Mesothelial cell of epicardium (in vitro differentiated cells): ENCODE results near the gene GRAP2. TPM values are rescaled to one million over a fixed set of nuclear protein-coding genes. Genes with fewer than 3 reads are reported as not detected.

Experiments
- DNase-seq, 2 experiments: peaks; one replicate each; pipeline ENCODE4 v3.0.0; 2021; ENCODE audit warnings: low spot score in 2 of 2; ENCODE audit not compliant: unreplicated experiment in 2 of 2
- H3K27ac Mint-ChIP-seq: 2 replicates; pipeline ENCODE4 v1.8.0; 2021; ENCODE audit warnings: mixed read lengths
- H3K27me3 Mint-ChIP-seq: 2 replicates; pipeline ENCODE4 v1.8.0; 2021; ENCODE audit warnings: low read depth, mixed read lengths
- H3K36me3 Mint-ChIP-seq: 2 replicates; pipeline ENCODE4 v1.8.0; 2021; ENCODE audit warnings: mixed read lengths
- H3K4me1 Mint-ChIP-seq: 2 replicates; pipeline ENCODE4 v1.8.0; 2021; ENCODE audit warnings: mixed read lengths
- H3K4me3 Mint-ChIP-seq: 2 replicates; pipeline ENCODE4 v1.8.0; 2021; ENCODE audit warnings: mild to moderate bottlenecking, moderate library complexity, mixed read lengths
- H3K9me3 Mint-ChIP-seq: 2 replicates; pipeline ENCODE4 v1.8.0; 2021; ENCODE audit warnings: mixed read lengths
- CTCF ChIP-seq: fragments of 200-600 bp; sonication (generic); IDR thresholded peaks from one replicate; pipeline ENCODE4 v1.5.0; 2021; ENCODE audit warnings: antibody characterized with exemption; ENCODE audit not compliant: unreplicated experiment
- total RNA-seq: library from RNA; stranded (reverse); gene quantifications from 3 replicates; pipeline ENCODE4 v1.2.1, GENCODE V29; 2021

Gene GRAP2
- total RNA-seq, 1 donor from 2014 or later, result not detected

GRCh38 chr22:39967996-39968972 lies 67.4 kb downstream of the GRAP2 start:
- no peak for DNase-seq
- peaks cover 39% of the 10 kb centered on the region for H3K27me3 Mint-ChIP-seq
- no peaks in the 10 kb centered on the region for H3K36me3 Mint-ChIP-seq
- H3K4me3 Mint-ChIP-seq, result no peak overlapping the region
- H3K27ac Mint-ChIP-seq, result no peak overlapping the region
- no peaks in the 10 kb centered on the region for H3K9me3 Mint-ChIP-seq
- peaks cover 5% of the 10 kb centered on the region for H3K4me1 Mint-ChIP-seq
- no peak for TF ChIP-seq CTCF

- Mint-ChIP-seq H3K27ac (no peak overlapping the region), H3K9me3 (no peaks in the 10 kb centered on the region), H3K4me3 (no peak overlapping the region), H3K36me3 (no peaks in the 10 kb centered on the region), H3K27me3 (peaks cover 58% of the 10 kb centered on the region), H3K4me1 (peaks cover 5% of the 10 kb centered on the region)
- TF ChIP-seq CTCF, result no peak
- no peak for DNase-seq
These were observed 69.9 kb downstream of the GRAP2 start for GRCh38 chr22:39970742-39971141.

- no peak for DNase-seq
- Mint-ChIP-seq H3K4me3 (no peak overlapping the region), H3K9me3 (no peaks in the 10 kb centered on the region), H3K4me1 (peaks cover 5% of the 10 kb centered on the region), H3K27me3 (peaks cover 72% of the 10 kb centered on the region), H3K27ac (no peak overlapping the region), H3K36me3 (no peaks in the 10 kb centered on the region)
- no peak for TF ChIP-seq CTCF
These were observed 71.8 kb downstream of the GRAP2 start for GRCh38 chr22:39972641-39973040.

- Mint-ChIP-seq H3K4me1 (peaks cover 2% of the 10 kb centered on the region), H3K36me3 (no peaks in the 10 kb centered on the region), H3K4me3 (no peak overlapping the region), H3K27me3 (peaks cover 75% of the 10 kb centered on the region), H3K27ac (no peak overlapping the region), H3K9me3 (no peaks in the 10 kb centered on the region)
- no peak for DNase-seq
- no peak for TF ChIP-seq CTCF
These were observed 72.8 kb downstream of the GRAP2 start for GRCh38 chr22:39973656-39974055.

GRCh38 chr22:39974065-39974464 lies 73.2 kb downstream of the GRAP2 start:
- no peaks in the 10 kb centered on the region for H3K9me3 Mint-ChIP-seq
- H3K4me1 Mint-ChIP-seq, result no peaks in the 10 kb centered on the region
- TF ChIP-seq CTCF, result no peak
- H3K27me3 Mint-ChIP-seq, result peaks cover 75% of the 10 kb centered on the region
- no peak overlapping the region for H3K27ac Mint-ChIP-seq
- no peaks in the 10 kb centered on the region for H3K36me3 Mint-ChIP-seq
- H3K4me3 Mint-ChIP-seq, result no peak overlapping the region
- DNase-seq, result no peak
